SK-N-MC (cell line): ENCODE results near the gene C12orf42.

Experiments
- EZH2 ChIP-seq: fragments of 200-600 bp; sonication (generic); IDR thresholded peaks from one replicate; pipeline ENCODE4 v1.6.1; 2017; ENCODE audit warnings: antibody characterized with exemption
- FOXP2 ChIP-seq: optimal IDR thresholded peaks from 2 replicates; pipeline ENCODE3; 2011; ENCODE audit warnings: mild to moderate bottlenecking, moderate library complexity; ENCODE audit not compliant: insufficient read depth; ENCODE audit errors: extremely low read length, control extremely low read depth
- POLR2AphosphoS5 ChIP-seq: IDR thresholded peaks from 2 replicates; pipeline ENCODE4 v1.6.1; 2012; ENCODE audit warnings: mild to moderate bottlenecking, low read depth, low read length, borderline replicate concordance

- TF ChIP-seq EZH2 = no peak
- no peak for TF ChIP-seq POLR2AphosphoS5
- TF ChIP-seq FOXP2 = no peak
These were observed 54.2 kb downstream of the C12orf42 start for GRCh38 chr12:103441437-103442181.
